GM18508 (cell line): ENCODE results near the gene SRSF11.

ENCODE experiments used
- ATAC-seq: cut with Tn5 transposase; IDR thresholded peaks from one replicate; pipeline ENCODE4 v1.9.1; 2021; ENCODE audit warnings: moderate number of reproducible peaks; ENCODE audit not compliant: insufficient read depth, unreplicated experiment

The SRSF11 gene

DNA sequence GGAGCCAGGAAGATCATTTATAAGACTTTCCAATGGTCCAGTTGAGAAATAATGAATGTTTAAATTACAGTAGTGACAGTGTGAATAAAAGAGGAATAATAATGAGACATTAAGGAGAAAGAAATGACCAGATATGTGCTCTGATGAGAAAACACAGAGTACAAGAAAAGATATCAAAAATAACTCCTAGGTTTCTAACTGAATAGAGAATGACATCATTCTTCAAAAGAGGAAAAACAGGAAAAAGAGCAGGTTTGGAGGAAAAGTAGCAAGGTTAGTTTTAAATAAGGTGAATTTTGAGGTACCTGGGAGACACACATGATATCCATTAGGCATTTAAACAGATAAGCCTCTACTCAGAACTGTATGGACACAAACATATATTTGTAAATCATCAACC lies 78.3 kb downstream of the SRSF11 start:
- no peak for ATAC-seq
